DND-41 (cell line): Measurements from ENCODE around the gene OLIG1.

Experiments used
- ATAC-seq: fragments of 200-7000 bp; cut with Tn5 transposase; 3 replicates; pipeline ENCODE4 v1.9.1; 2021; ENCODE audit warnings: low read depth; ENCODE audit not compliant: insufficient read depth
- DNase-seq: peaks from one replicate; pipeline ENCODE4 v3.0.0-alpha.2; 2020
- H2AFZ ChIP-seq: 2 replicates; pipeline ENCODE4 v1.6.0; 2012; ENCODE audit warnings: low read depth, low read length
- H3K27ac ChIP-seq: 2 replicates; pipeline ENCODE4 v1.5.1; 2012; ENCODE audit warnings: low read length, inconsistent platforms
- H3K27me3 ChIP-seq: fragments of 200-600 bp; sonication (generic); 2 replicates; pipeline ENCODE4 v1.6.0; 2012; ENCODE audit warnings: low read length, mild to moderate bottlenecking, inconsistent platforms; ENCODE audit not compliant: insufficient read depth, poor library complexity
- H3K36me3 ChIP-seq: 2 replicates; pipeline ENCODE4 v1.5.1; 2012; ENCODE audit warnings: low read length, inconsistent platforms; ENCODE audit not compliant: insufficient read depth
- H3K4me1 ChIP-seq: 2 replicates; pipeline ENCODE4 v1.5.1; 2012; ENCODE audit warnings: mild to moderate bottlenecking, low read length; ENCODE audit not compliant: insufficient read depth
- H3K4me2 ChIP-seq: 2 replicates; pipeline ENCODE4 v1.6.0; 2012; ENCODE audit warnings: mild to moderate bottlenecking, moderate library complexity, low read length, inconsistent platforms; ENCODE audit not compliant: insufficient read depth
- H3K4me3 ChIP-seq, 2 experiments: fragments of 200-600 bp in 1 of 2; shearing (Covaris generic) in 1 of 2; 2 replicates each; pipeline ENCODE4 v1.5.1; 2012 to 2016; ENCODE audit warnings: inconsistent platforms in 2 of 2, low read length in 2 of 2, mild to moderate bottlenecking in 2 of 2, low read depth in 1 of 2, moderate library complexity in 1 of 2
- H3K79me2 ChIP-seq: 2 replicates; pipeline ENCODE4 v1.6.0; 2012; ENCODE audit warnings: low read length, inconsistent platforms; ENCODE audit not compliant: insufficient read depth
- H3K9ac ChIP-seq: 2 replicates; pipeline ENCODE4 v1.6.0; 2012; ENCODE audit warnings: low read depth, mild to moderate bottlenecking, inconsistent platforms, low read length, moderate library complexity
- H3K9me3 ChIP-seq: 2 replicates; pipeline ENCODE4 v1.5.1; 2012; ENCODE audit warnings: low read length, moderate library complexity, mild to moderate bottlenecking, inconsistent platforms; ENCODE audit not compliant: insufficient read depth, severe bottlenecking
- H4K20me1 ChIP-seq: 2 replicates; pipeline ENCODE4 v1.6.0; 2012; ENCODE audit warnings: low read length; ENCODE audit not compliant: insufficient read depth
- CTCF ChIP-seq: IDR thresholded peaks from 2 replicates; pipeline ENCODE4 v1.5.1; 2012; ENCODE audit warnings: borderline replicate concordance, low read length, moderate library complexity, mild to moderate bottlenecking; ENCODE audit not compliant: poor library complexity, severe bottlenecking; ENCODE audit errors: extremely low read depth
- EZH2 ChIP-seq: IDR thresholded peaks from 3 replicates; pipeline ENCODE4 v1.6.1; 2012; ENCODE audit warnings: borderline replicate concordance, low read depth, mild to moderate bottlenecking, moderate library complexity, low read length, inconsistent platforms; ENCODE audit not compliant: severe bottlenecking

Gene OLIG1

GRCh38 chr21:33055991-33056390 is 13.9 kb upstream of the OLIG1 start:
- DNase-seq (no peak), ATAC-seq (no peak)
- no peak overlapping the region for H3K27ac ChIP-seq
- no peaks in the 10 kb centered on the region for H3K9me3 ChIP-seq
- no peaks in the 10 kb centered on the region for H3K79me2 ChIP-seq
- peaks cover 5% of the 10 kb centered on the region for H3K27me3 ChIP-seq
- H3K4me1 ChIP-seq, result peaks cover 6% of the 10 kb centered on the region; the same call in 1 of the 2 replicates
- H4K20me1 ChIP-seq, result no peaks in the 10 kb centered on the region
- H3K4me3 ChIP-seq, result no peak overlapping the region
- no peak overlapping the region for H2AFZ ChIP-seq
- H3K36me3 ChIP-seq, result no peaks in the 10 kb centered on the region
- TF ChIP-seq EZH2, result no peak
- no peak for TF ChIP-seq CTCF
- no peak overlapping the region for H3K4me2 ChIP-seq
- H3K9ac ChIP-seq, result no peak overlapping the region

- Histone ChIP-seq H3K4me3 (no peak overlapping the region), H4K20me1 (no peaks in the 10 kb centered on the region), H3K9me3 (no peaks in the 10 kb centered on the region), H3K9ac (no peak overlapping the region), H3K4me2 (no peak overlapping the region), H2AFZ (no peak overlapping the region), H3K27me3 (peaks cover 5% of the 10 kb centered on the region), H3K36me3 (no peaks in the 10 kb centered on the region), H3K27ac (no peak overlapping the region), H3K4me1 (peaks cover 6% of the 10 kb centered on the region; the same call in 1 of the 2 replicates), H3K79me2 (no peaks in the 10 kb centered on the region)
- TF ChIP-seq EZH2, result no peak
- TF ChIP-seq CTCF, result no peak
- DNase-seq (no peak), ATAC-seq (no peak)
These were observed 12.5 kb upstream of the OLIG1 start for GRCh38 chr21:33057385-33057940.

- H3K36me3 ChIP-seq, result no peaks in the 10 kb centered on the region
- TF ChIP-seq EZH2 (no peak), CTCF (no peak)
- no peak overlapping the region for H3K4me2 ChIP-seq
- no peak overlapping the region for H3K27ac ChIP-seq
- H3K4me1 ChIP-seq, result peaks cover 6% of the 10 kb centered on the region; the same call in 1 of the 2 replicates
- no peaks in the 10 kb centered on the region for H3K79me2 ChIP-seq
- no peak for DNase-seq
- H3K27me3 ChIP-seq, result peaks cover 5% of the 10 kb centered on the region
- H3K9me3 ChIP-seq, result no peaks in the 10 kb centered on the region
- H2AFZ ChIP-seq, result no peak overlapping the region
- H3K9ac ChIP-seq, result no peak overlapping the region
- ATAC-seq, result no peak
- no peak overlapping the region for H3K4me3 ChIP-seq
- H4K20me1 ChIP-seq, result no peaks in the 10 kb centered on the region
These were observed 11.4 kb upstream of the OLIG1 start for GRCh38 chr21:33058527-33058926.

- H3K27ac ChIP-seq, result no peak overlapping the region
- H4K20me1 ChIP-seq, result no peaks in the 10 kb centered on the region
- H3K36me3 ChIP-seq, result no peaks in the 10 kb centered on the region
- no peak overlapping the region for H3K4me2 ChIP-seq
- H3K4me1 ChIP-seq, result peaks cover 6% of the 10 kb centered on the region; the same call in 1 of the 2 replicates
- H3K27me3 ChIP-seq, result peaks cover 5% of the 10 kb centered on the region
- H3K9me3 ChIP-seq, result no peaks in the 10 kb centered on the region
- H3K4me3 ChIP-seq, result no peak overlapping the region
- no peaks in the 10 kb centered on the region for H3K79me2 ChIP-seq
- no peak overlapping the region for H3K9ac ChIP-seq
- H2AFZ ChIP-seq, result no peak overlapping the region
- DNase-seq (no peak), ATAC-seq (no peak)
- TF ChIP-seq EZH2 (no peak), CTCF (no peak)
These were observed 11.0 kb upstream of the OLIG1 start for GRCh38 chr21:33058957-33059356.
